ENCODE data around the gene TSR3.
"Not testable (repeated sequence)": the region's sequence is repeated elsewhere in the genome, so short reads cannot be mapped to it uniquely, and the experiment has no call there.

The TSR3 gene

GRCh38 chr16:1335996-1336395 lies 15.7 kb downstream of the TSR3 start:
- no peak for DNase-seq

DNA sequence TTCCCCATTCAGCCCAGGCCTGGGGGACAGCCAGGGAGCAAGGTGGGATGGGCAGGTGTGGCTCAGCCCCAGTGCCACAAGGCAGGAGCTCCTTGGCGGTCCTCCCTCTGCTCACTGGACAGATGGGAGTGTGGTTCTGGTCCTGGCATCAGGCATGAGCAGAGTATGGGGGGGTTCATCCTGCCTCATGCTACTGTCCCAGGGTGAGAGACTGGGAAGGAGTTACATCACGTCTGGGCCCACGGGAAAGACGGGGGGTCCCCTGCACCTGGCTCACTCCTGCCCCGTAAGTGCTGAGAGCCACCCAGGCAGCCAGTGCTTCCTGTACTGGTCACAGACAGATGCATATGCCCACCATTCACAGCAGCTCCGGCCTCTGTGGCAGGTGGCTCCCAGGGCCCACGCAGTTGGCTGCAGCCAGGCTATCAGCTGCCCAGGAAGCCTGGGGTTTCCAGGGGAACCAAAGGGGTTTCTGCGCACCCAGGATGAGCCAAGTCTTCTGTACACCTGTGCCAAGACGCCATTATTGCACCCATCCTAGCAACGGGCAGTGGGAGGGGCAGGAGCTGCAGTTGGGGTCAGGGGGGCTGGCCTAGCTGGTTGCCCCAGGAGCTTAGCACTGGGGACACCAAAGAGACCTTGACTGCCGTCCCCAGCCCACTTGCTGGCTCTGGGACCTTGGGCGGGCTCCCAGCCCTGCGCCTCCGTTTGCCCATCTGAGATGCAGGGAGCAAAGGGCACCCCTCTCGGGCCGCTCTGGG lies 16.3 kb downstream of the TSR3 start:
- DNase-seq: no peak

GRCh38 chr16:1334739-1335138 lies 16.9 kb downstream of the TSR3 start:
- no peak for DNase-seq

DNA sequence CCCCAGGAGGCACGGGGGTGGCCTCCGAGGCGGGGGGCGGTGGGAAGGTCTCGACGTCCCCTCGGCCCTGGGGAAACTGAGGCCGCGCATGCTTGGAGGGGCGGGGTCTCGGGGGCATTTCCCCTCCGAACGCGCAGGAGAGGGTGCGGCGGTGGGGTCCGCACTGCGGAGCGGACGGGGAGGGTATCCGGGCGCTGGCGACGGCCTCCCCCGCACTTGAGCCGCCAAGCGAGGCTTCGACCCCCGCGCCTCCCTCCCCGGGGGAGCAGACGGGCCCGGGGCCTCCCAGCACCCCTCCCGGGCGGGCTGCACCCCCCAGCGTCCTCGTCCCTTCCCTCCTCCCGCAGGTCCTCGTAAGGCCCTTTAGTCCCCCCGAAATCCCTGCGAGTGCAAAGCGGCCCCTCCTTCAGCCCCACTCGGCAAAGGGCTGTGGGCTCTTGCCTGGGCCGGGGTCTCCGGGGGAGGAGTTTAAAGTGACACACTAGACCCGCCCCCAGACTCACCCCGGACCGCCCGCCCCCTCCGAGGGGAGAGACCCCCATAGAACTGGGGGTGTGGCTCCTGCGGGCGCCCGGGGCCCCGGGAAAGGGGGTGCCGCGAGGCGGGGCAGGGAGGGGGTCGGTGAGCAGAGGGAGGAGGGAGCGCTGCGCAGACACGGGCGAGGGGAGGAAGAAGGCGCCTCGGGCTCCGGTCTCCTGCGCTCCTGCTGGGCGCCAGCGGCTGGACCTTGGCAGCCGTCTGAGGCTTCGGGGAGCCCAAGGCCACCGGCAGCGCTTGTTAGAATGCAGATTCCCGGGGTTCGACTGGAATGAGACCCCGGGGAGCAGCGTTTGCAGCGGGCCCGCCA lies 17.6 kb downstream of the TSR3 start:
- no peak for DNase-seq

DNA sequence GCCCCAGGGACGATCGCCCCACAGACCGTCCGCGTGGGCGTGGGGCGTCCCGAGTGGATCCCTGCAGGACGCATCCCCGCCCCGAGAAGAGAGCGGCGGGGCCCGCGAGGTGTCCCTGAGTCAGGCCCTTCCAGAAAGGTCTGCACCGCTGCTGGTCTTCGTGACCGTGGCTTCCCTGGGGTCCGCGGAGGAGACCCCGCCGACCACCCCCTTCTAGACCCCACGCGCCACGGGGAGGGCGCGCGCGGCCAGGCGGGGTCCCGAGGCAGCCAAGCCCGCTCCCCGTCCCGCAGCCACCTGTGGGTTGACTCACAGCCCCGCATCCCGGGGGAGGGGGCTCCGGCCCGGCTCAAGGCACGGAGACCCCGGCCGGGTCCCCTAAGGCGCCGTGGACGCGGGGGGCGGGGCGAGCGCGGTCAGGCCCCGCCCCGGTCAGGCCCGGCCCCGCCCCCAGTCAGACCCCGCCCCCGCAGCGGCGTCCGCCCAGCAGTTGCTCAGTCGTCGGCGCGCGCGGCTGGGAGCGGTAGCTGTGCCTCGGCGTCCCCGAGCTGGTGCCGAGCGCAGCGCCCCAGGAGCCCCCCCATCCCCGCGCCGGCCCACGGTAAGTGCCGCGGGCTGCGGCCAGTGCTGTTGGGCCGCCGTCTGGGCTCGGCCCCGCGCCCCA lies 18.4 kb downstream of the TSR3 start, which contains the start of gene BAIAP3:
BAIAP3 (plus strand) TSS at position 497 of the 664 bp plus-strand sequence. CDS start 4,905 bp downstream, outside the sequence.
- DNase-seq: no peak

- no peak for DNase-seq
These were observed 19.0 kb downstream of the TSR3 start for GRCh38 chr16:1332618-1333148.

DNA sequence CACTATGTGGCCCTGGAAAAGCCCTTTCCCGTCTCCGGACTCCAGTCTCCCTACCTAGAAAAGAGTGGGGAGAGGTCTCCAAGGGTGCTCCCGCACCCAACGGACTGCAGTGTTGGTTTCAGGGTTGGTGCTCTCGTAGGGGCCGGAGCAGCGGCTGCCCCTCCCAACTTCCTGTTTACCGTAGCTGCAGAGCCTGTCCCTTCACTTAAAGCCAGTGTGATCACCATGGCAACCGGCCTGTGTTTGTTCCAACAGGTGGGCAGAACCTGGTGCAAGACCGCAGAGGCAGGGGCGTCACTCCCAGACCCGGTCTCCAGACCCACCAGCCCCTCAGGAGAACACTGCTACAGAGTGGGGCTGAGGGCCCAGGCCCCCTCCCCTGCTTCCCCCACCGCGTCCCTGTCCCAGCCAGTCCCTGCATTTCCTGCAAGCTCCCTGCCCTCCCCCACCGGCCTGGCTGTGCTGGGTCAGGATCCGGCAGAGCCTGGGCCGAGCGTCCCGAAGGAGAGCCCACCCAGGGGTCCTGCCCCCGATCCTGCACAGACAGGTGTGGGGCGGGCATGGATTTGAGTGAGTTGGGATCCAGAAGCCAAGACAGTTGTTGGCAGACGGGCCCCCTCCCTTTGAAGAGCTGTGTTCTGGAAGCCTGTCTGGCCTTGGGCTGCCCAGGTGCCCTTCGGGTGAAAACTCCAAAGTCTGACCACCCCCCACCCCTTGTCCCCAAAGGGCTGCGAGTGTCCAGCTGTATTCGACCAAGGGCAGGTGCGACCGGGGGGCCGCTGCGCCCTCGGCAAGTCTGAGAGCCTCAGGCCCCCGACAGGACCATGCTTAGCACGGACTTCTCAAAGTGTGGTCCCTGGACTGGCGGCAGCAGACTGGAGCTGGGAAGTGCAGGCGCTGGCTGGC lies 19.7 kb downstream of the TSR3 start:
- no peak for DNase-seq

- no peak for DNase-seq
These were observed 20.6 kb downstream of the TSR3 start for GRCh38 chr16:1330931-1331711.

- no peak for DNase-seq
These were observed 21.3 kb downstream of the TSR3 start for GRCh38 chr16:1330260-1330914.

- not testable (repeated sequence) for DNase-seq
These were observed 22.7 kb downstream of the TSR3 start for GRCh38 chr16:1328961-1329360.

DNA sequence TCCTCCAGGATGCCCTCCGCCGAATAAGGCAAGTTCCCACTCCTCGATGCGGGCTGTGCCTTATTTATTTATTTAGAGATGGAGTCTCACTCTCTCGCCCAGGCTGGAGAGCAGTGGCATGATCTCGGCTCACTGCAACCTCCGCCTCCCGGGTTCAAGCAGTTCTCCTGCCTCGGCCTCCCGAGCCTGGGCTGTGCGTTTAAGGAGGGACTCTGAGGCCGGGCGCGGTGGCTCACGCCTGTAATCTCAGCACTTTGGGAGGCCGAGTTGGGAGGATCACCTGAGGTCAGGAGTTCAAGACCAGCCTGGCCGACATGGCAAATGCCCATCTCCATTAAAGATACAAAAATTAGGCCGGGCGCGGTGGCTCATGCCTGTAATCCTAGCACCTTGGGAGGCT lies 23.5 kb downstream of the TSR3 start:
- not testable (repeated sequence) for DNase-seq

DNA sequence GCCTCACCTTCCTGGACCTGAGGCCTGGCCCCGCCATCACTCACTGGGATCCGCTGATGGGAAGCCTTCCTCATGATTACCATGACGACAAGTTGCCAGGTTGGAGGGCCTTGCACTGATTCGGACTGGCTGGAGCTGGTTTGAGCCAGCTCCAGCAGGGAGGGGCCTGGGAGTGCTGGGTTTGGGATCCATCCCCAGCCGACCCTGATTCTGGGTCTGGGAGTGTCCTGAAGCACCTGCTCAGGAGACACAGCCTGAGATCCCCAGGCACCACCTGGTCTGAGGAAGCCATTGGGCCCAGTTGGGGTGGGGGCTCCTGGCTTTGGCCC lies 24.1 kb downstream of the TSR3 start:
- no peak for DNase-seq

GRCh38 chr16:1326946-1327618 lies 24.6 kb downstream of the TSR3 start:
- no peak for DNase-seq

GRCh38 chr16:1326391-1326790 lies 25.3 kb downstream of the TSR3 start:
- no peak for DNase-seq

DNA sequence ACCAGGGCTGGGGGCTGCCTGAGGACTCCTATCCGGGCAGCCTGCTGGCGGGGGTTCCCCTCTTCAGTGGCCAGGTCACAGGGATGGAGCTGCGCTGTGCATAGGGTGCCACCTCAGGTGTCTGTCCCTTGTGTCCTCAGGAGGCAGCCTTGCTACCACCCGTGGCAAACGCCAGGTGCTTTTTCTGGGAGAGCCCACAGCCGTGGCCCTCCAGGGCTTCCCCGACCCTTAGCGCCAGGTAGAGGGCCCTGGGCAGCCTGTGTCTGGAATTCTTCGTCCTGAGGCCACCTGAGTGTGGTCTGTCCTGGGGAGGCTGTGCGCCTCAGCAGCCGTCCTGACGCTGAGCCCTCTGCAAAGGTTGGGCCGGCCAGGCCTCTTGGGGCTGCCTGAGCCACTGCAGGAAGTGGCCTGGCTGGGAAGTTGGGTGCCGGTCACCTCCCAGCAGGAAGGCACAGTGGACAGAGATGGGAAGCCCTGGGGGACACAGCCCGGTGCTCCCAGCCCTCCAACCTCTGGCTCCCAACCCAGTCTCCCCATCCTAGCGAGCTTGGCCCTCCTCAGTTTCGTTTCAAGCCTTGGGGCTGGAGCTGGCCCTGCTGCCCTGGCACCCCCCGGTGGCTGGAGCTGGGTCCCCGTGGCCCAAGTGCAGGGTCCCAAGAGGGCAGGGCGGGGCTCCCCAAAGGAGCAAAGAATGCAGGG lies 25.9 kb downstream of the TSR3 start:
- DNase-seq: no peak

DNA sequence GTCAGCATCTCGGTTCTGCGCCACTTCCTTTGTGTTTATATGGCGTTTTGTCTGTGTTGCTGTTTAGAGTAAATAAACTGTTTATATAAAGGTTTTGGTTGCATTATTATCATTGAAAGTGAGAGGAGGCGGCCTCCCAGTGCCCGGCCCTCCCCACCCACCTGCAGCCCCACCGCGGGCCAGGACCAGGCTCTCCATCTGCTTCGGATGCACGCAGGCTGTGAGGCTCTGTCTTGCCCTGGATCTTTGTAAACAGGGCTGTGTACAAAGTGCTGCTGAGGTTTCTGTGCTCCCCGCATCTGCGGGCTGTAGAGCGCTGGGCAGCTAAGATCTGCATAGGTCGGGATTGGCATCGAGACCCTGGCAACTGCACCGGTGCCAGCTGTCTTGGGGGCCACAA lies 26.4 kb downstream of the TSR3 start:
- DNase-seq: no peak

- no peak for DNase-seq
These were observed 27.3 kb downstream of the TSR3 start for GRCh38 chr16:1324286-1324826.

DNA sequence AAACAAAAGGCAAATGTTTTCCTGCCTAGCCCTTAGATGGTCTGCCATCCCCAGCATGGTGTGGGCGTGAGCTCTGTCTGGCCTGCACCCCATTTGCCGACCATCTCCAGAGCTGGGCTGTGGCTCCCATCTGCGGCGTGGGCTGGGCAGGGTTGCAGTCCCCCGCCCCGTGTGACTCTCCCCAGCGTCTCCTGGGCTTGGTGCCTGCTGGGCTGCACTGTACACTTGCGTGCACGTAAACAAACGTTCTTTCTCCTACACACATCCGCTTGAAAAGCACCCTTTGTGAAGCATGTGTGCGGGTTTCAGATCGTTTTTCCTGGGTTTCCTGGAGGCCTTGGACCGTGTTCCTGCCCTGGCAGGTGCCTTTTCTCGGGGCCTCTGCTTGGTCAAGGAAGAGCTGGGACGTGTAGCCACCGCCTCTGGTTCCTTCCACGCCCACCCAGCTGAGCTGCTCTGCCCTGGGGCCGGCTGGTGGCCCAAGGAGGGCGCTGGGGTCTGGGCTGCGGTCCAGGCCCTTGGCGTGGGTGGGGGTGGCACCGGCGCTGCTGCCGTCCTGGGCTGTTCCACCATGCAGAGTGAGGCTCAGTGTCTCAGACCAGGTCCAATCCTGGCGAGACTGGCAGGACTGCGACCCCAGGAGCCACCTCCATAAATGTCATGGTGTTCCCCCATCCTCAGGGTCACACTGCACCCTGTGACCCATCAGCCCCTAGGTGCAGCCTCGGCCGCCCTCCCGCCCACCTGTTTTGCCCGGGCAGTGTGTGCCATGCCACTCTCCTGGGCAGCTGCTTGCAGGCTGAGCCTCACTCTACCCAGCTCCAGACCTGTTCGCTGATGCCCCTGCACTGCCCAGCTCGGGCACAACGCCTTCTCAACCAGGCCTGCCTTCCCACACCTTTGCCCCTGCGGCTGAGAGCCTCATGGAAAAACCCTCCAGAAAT lies 28.1 kb downstream of the TSR3 start:
- no peak for DNase-seq
